KMS-11 (cell line): ENCODE results near the gene LARGE1.

ENCODE experiments used
- H2AFZ ChIP-seq: fragments of 200-600 bp; sonication (generic); 2 replicates; pipeline ENCODE4 v1.6.1; 2016; ENCODE audit warnings: antibody characterized with exemption, mixed run types, low read depth
- H3K27ac ChIP-seq: fragments of 200-600 bp; sonication (generic); 2 replicates; pipeline ENCODE4 v1.6.1; 2016; ENCODE audit warnings: mild to moderate bottlenecking, mixed run types
- H3K27me3 ChIP-seq: fragments of 200-600 bp; sonication (generic); 2 replicates; pipeline ENCODE4 v1.6.1; 2017; ENCODE audit warnings: mild to moderate bottlenecking, low read depth, mixed run types, moderate library complexity; ENCODE audit not compliant: insufficient read depth
- H3K36me3 ChIP-seq: fragments of 200-600 bp; sonication (generic); 2 replicates; pipeline ENCODE4 v1.6.1; 2017; ENCODE audit warnings: mild to moderate bottlenecking, mixed run types; ENCODE audit not compliant: insufficient read depth
- H3K4me1 ChIP-seq: fragments of 200-600 bp; sonication (generic); 2 replicates; pipeline ENCODE4 v1.6.1; 2016; ENCODE audit warnings: mild to moderate bottlenecking, low read depth, mixed run types; ENCODE audit not compliant: poor library complexity, severe bottlenecking
- H3K4me2 ChIP-seq: fragments of 200-600 bp; sonication (generic); 2 replicates; pipeline ENCODE4 v1.7.0; 2016; ENCODE audit warnings: mild to moderate bottlenecking, mixed run types
- H3K4me3 ChIP-seq: fragments of 200-600 bp; sonication (generic); IDR thresholded peaks from 2 replicates; pipeline ENCODE4 v1.6.1; 2017; ENCODE audit warnings: low read depth, low read length, mixed read lengths; ENCODE audit not compliant: insufficient read depth
- H3K79me2 ChIP-seq: fragments of 200-600 bp; sonication (generic); 2 replicates; pipeline ENCODE4 v1.6.1; 2016; ENCODE audit warnings: low read depth, mixed run types; ENCODE audit not compliant: insufficient read depth
- H3K9ac ChIP-seq: fragments of 200-600 bp; sonication (generic); 2 replicates; pipeline ENCODE4 v1.6.1; 2016; ENCODE audit warnings: mild to moderate bottlenecking, mixed run types
- H4K20me1 ChIP-seq: fragments of 200-600 bp; sonication (generic); 2 replicates; pipeline ENCODE4 v1.6.1; 2016; ENCODE audit warnings: mild to moderate bottlenecking, mixed run types; ENCODE audit not compliant: insufficient read depth
- TF ChIP-seq, protein P1 (sequence below): fragments of 200-600 bp; sonication (generic); conservative IDR thresholded peaks from 2 replicates; pipeline ENCODE4 v1.6.1; 2017; ENCODE audit warnings: low read depth, mild to moderate bottlenecking, antibody characterized with exemption, low read length, moderate library complexity, mixed read lengths

The LARGE1 gene

GRCh38 chr22:33260498-33260897, 659.8 kb downstream of the LARGE1 start:
- Histone ChIP-seq H2AFZ (no peak overlapping the region), H3K79me2 (no peaks in the 10 kb centered on the region), H3K4me2 (no peak overlapping the region), H3K27ac (no peak overlapping the region), H3K36me3 (no peaks in the 10 kb centered on the region), H3K4me3 (no peak overlapping the region), H3K4me1 (no peaks in the 10 kb centered on the region), H4K20me1 (no peaks in the 10 kb centered on the region), H3K9ac (no peak overlapping the region), H3K27me3 (no peaks in the 10 kb centered on the region)
- TF ChIP-seq, protein P1, sequence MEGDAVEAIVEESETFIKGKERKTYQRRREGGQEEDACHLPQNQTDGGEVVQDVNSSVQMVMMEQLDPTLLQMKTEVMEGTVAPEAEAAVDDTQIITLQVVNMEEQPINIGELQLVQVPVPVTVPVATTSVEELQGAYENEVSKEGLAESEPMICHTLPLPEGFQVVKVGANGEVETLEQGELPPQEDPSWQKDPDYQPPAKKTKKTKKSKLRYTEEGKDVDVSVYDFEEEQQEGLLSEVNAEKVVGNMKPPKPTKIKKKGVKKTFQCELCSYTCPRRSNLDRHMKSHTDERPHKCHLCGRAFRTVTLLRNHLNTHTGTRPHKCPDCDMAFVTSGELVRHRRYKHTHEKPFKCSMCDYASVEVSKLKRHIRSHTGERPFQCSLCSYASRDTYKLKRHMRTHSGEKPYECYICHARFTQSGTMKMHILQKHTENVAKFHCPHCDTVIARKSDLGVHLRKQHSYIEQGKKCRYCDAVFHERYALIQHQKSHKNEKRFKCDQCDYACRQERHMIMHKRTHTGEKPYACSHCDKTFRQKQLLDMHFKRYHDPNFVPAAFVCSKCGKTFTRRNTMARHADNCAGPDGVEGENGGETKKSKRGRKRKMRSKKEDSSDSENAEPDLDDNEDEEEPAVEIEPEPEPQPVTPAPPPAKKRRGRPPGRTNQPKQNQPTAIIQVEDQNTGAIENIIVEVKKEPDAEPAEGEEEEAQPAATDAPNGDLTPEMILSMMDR: no peak

GRCh38 chr22:33255791-33256190, 664.5 kb downstream of the LARGE1 start:
- no peaks in the 10 kb centered on the region for H3K27me3 ChIP-seq
- H4K20me1 ChIP-seq: no peaks in the 10 kb centered on the region
- no peak overlapping the region for H2AFZ ChIP-seq
- TF ChIP-seq, protein P1: no peak
- no peaks in the 10 kb centered on the region for H3K36me3 ChIP-seq
- no peaks in the 10 kb centered on the region for H3K4me1 ChIP-seq
- H3K4me2 ChIP-seq: no peak overlapping the region
- no peak overlapping the region for H3K9ac ChIP-seq
- H3K79me2 ChIP-seq: no peaks in the 10 kb centered on the region
- H3K27ac ChIP-seq: no peak overlapping the region
- no peak overlapping the region for H3K4me3 ChIP-seq

- TF ChIP-seq, protein P1: no peak
- no peak overlapping the region for H3K4me3 ChIP-seq
- H2AFZ ChIP-seq: no peak overlapping the region
- H3K27ac ChIP-seq: no peak overlapping the region
- no peak overlapping the region for H3K4me2 ChIP-seq
- H3K4me1 ChIP-seq: no peaks in the 10 kb centered on the region
- H3K79me2 ChIP-seq: no peaks in the 10 kb centered on the region
- H4K20me1 ChIP-seq: no peaks in the 10 kb centered on the region
- no peaks in the 10 kb centered on the region for H3K27me3 ChIP-seq
- no peak overlapping the region for H3K9ac ChIP-seq
- H3K36me3 ChIP-seq: no peaks in the 10 kb centered on the region
These were observed 671.3 kb downstream of the LARGE1 start for GRCh38 chr22:33248948-33249347.

DNA sequence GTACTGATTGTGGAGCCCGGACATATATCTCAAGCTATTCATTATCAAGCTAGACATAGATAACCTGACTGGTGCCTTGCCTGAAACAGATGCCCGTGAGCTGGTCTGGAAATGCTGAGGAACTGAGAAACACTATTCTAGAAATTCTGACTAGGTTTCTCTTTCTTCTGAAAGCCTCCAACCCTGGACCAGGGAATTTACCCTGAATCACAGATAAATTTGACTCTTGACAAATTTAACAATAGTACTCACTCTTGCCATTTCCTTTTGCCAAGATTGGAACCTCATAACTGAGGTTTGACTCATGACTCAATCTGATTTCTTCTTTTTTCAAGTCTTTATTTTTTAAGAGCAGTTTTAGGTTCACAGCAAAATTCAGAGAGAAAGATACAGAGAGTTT, 672.5 kb downstream of the LARGE1 start:
- Histone ChIP-seq H3K4me1 (peaks cover 7% of the 10 kb centered on the region), H3K4me3 (no peak overlapping the region), H4K20me1 (no peaks in the 10 kb centered on the region), H3K27me3 (no peaks in the 10 kb centered on the region), H2AFZ (no peak overlapping the region), H3K36me3 (no peaks in the 10 kb centered on the region), H3K27ac (no peak overlapping the region), H3K9ac (no peak overlapping the region), H3K4me2 (no peak overlapping the region), H3K79me2 (no peaks in the 10 kb centered on the region)
- TF ChIP-seq, protein P1: no peak
